ENCODE data around the gene PTGDS. TPM values are rescaled to one million over a fixed set of nuclear protein-coding genes. Genes with fewer than 3 reads are reported as not detected.

PTGDS gene
- total and polyA plus RNA-seq, 9 of the 15 experiments (the other 6 are each of a cell fraction or from before 2014, with no cell fraction given) = 0.46 to 7.1 (median 2.0) TPM

- peak; percentile 10 for TF ChIP-seq U2AF1 (optimal IDR thresholded peaks at IDR 0.05; ENCODE audit: low read depth, low read length)
- no peak for TF ChIP-seq ZNF197 (CRISPR knock-in tag; IDR thresholded peaks at IDR 0.05; ENCODE audit: low read depth)
- no peak for TF ChIP-seq ZC3H4 (CRISPR knock-in tag; IDR thresholded peaks at IDR 0.05; ENCODE audit: borderline replicate concordance)
- TF ChIP-seq CREM (IDR thresholded peaks at IDR 0.05; ENCODE audit: low read depth) = peak; percentile 15; the same call in 1 of the 2 replicates
- no peak for TF ChIP-seq NCOA1 (IDR thresholded peaks at IDR 0.05; ENCODE audit: low read depth)
- TF ChIP-seq ATF7 (IDR thresholded peaks at IDR 0.05) = peak; percentile 23; the same call in 1 of the 2 replicates
- TF ChIP-seq NFIX (CRISPR knock-in tag; IDR thresholded peaks at IDR 0.05; ENCODE audit: low read depth) = no peak
- TF ChIP-seq ELK1 (CRISPR knock-in tag; IDR thresholded peaks at IDR 0.05) = no peak
- no peak for TF ChIP-seq CREB1 (IDR thresholded peaks at IDR 0.05)
- TF ChIP-seq CREB1 (CRISPR knock-in tag; IDR thresholded peaks at IDR 0.05) = peak; percentile 52
- no peak for TF ChIP-seq ZNF785 (CRISPR knock-in tag; IDR thresholded peaks at IDR 0.05)
- TF ChIP-seq MAX (CRISPR knock-in tag; IDR thresholded peaks at IDR 0.05) = peak; percentile 26; the same call in 1 of the 2 replicates
- TF ChIP-seq GTF2F1 (IDR thresholded peaks at IDR 0.05; ENCODE audit: low read depth, low read length) = 0 out of 2 replicates have a peak, but pooled peaks have one; percentile 45
- no peak for TF ChIP-seq ZFP1 (CRISPR knock-in tag; IDR thresholded peaks at IDR 0.05)
- no peak for TF ChIP-seq THRAP3 (IDR thresholded peaks at IDR 0.05; ENCODE audit: borderline replicate concordance)
- peak; percentile 83 for TF ChIP-seq SP1 (CRISPR knock-in tag; IDR thresholded peaks at IDR 0.05)
- TF ChIP-seq SRSF7 (optimal IDR thresholded peaks at IDR 0.05; ENCODE audit: low read depth, low read length) = no peak
- TF ChIP-seq PCBP1 (IDR thresholded peaks at IDR 0.05; ENCODE audit: low read depth, low read length, poor library complexity, severe bottlenecking) = peak; percentile 68
- no peak for TF ChIP-seq ATF1 (CRISPR knock-in tag; IDR thresholded peaks at IDR 0.05)
- 0 out of 2 replicates have a peak, but pooled peaks have one; percentile 27 for TF ChIP-seq ATF1 (tag; IDR thresholded peaks at IDR 0.05)
- peak; percentile 46; the same call in 1 of the 2 replicates for TF ChIP-seq SUPT5H (IDR thresholded peaks at IDR 0.05)
- peak; percentile 64; the same call in 1 of the 2 replicates for TF ChIP-seq RB1 (IDR thresholded peaks at IDR 0.05; ENCODE audit: low read depth)
- TF ChIP-seq RBFOX2 (IDR thresholded peaks at IDR 0.05; ENCODE audit: low read depth, low read length) = peak; percentile 44; the same call in 1 of the 2 replicates
- peak; percentile 97 for TF ChIP-seq PHF21A (IDR thresholded peaks at IDR 0.05; ENCODE audit: borderline replicate concordance, low read depth)
- TF ChIP-seq HLTF (IDR thresholded peaks at IDR 0.05) = no peak
- TF ChIP-seq POU5F1 (IDR thresholded peaks at IDR 0.05; ENCODE audit: borderline replicate concordance, low read depth, low read length, partially characterized antibody) = no peak
- TF ChIP-seq GTF2A2 (tag; IDR thresholded peaks at IDR 0.05) = no peak
- TF ChIP-seq NONO (IDR thresholded peaks at IDR 0.05; ENCODE audit: low read depth in 2 of 2, low read length in 1 of 2) = peak in 1 of 2 experiments; percentile 57; a peak in 1 of 4 replicates
- 0 out of 2 replicates have a peak, but pooled peaks have one; percentile 33 for TF ChIP-seq DMBX1 (CRISPR knock-in tag; IDR thresholded peaks at IDR 0.05; ENCODE audit: borderline replicate concordance)
- no peak for TF ChIP-seq ZNF311 (CRISPR knock-in tag; IDR thresholded peaks at IDR 0.05)
- TF ChIP-seq FOSL1 (tag; conservative IDR thresholded peaks at IDR 0.05) = no peak
Measured at GRCh38 chr9:136978073-136978864, 965 bp downstream of the PTGDS start (continued).
